Measurements from ENCODE around the gene OGT.

DNA sequence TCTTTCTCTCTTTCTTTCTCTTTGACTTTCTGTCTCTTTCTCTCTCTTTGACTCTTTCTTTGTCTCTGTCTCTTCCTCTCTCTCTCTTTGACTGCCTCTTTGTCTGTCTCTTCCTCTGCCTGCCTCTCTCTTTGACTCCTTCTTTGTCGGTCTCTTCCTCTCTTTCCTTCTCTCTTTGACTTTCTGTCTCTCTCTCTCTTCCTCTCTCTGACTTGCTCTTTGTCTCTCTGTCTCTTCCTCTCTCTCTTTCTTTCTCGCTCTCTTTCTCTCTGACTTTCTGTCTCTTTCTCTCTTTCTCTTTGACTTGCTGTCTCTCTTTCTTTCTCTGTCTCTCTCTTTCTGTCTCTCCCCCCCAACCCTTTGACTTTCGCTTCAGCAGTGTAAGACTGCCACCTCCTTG, 36.4 kb upstream of the OGT start:
- TF ChIP-seq, protein P1, sequence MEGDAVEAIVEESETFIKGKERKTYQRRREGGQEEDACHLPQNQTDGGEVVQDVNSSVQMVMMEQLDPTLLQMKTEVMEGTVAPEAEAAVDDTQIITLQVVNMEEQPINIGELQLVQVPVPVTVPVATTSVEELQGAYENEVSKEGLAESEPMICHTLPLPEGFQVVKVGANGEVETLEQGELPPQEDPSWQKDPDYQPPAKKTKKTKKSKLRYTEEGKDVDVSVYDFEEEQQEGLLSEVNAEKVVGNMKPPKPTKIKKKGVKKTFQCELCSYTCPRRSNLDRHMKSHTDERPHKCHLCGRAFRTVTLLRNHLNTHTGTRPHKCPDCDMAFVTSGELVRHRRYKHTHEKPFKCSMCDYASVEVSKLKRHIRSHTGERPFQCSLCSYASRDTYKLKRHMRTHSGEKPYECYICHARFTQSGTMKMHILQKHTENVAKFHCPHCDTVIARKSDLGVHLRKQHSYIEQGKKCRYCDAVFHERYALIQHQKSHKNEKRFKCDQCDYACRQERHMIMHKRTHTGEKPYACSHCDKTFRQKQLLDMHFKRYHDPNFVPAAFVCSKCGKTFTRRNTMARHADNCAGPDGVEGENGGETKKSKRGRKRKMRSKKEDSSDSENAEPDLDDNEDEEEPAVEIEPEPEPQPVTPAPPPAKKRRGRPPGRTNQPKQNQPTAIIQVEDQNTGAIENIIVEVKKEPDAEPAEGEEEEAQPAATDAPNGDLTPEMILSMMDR (IDR thresholded peaks at IDR 0.05): no peak
- no peak for TF ChIP-seq POLR2A (IDR thresholded peaks at IDR 0.05)
- TF ChIP-seq POLR2AphosphoS5 (IDR thresholded peaks at IDR 0.05): no peak

Measured in gastroesophageal sphincter (tissue), 3 donors.